Neural crest cell (in vitro differentiated cells): ENCODE data around the gene COL4A1. TPM values are rescaled to one million over a fixed set of nuclear protein-coding genes. Genes with fewer than 3 reads are reported as not detected.

Source experiments
- DNase-seq: peaks from one replicate; pipeline ENCODE4 v3.0.0; 2021; ENCODE audit warnings: low read depth, mixed read lengths, low spot score
- H3K27ac Mint-ChIP-seq: one replicate; pipeline ENCODE4 v1.8.0; 2021; ENCODE audit warnings: mild to moderate bottlenecking, mixed read lengths; ENCODE audit not compliant: unreplicated experiment
- H3K27me3 Mint-ChIP-seq: 2 replicates; pipeline ENCODE4 v1.8.0; 2021; ENCODE audit warnings: low read depth, mild to moderate bottlenecking, mixed read lengths
- H3K36me3 Mint-ChIP-seq: 2 replicates; pipeline ENCODE4 v1.8.0; 2021; ENCODE audit warnings: low read depth, mild to moderate bottlenecking, mixed read lengths
- H3K4me1 Mint-ChIP-seq: 2 replicates; pipeline ENCODE4 v1.8.0; 2021; ENCODE audit warnings: mixed read lengths
- H3K4me3 Mint-ChIP-seq: one replicate; pipeline ENCODE4 v1.8.0; 2021; ENCODE audit warnings: mild to moderate bottlenecking, mixed read lengths
- H3K9me3 Mint-ChIP-seq: 2 replicates; pipeline ENCODE4 v1.8.0; 2021; ENCODE audit warnings: mixed read lengths
- CTCF ChIP-seq: fragments of 200-600 bp; sonication (generic); conservative IDR thresholded peaks from 2 replicates; pipeline ENCODE4 v1.5.0; 2021; ENCODE audit warnings: antibody characterized with exemption, mild to moderate bottlenecking
- total RNA-seq: library from RNA; stranded (reverse); gene quantifications from 2 replicates; pipeline ENCODE4 v1.2.1, GENCODE V29; 2021

Gene COL4A1
- total RNA-seq, 1 donor from 2014 or later, result 65.5 TPM

DNA sequence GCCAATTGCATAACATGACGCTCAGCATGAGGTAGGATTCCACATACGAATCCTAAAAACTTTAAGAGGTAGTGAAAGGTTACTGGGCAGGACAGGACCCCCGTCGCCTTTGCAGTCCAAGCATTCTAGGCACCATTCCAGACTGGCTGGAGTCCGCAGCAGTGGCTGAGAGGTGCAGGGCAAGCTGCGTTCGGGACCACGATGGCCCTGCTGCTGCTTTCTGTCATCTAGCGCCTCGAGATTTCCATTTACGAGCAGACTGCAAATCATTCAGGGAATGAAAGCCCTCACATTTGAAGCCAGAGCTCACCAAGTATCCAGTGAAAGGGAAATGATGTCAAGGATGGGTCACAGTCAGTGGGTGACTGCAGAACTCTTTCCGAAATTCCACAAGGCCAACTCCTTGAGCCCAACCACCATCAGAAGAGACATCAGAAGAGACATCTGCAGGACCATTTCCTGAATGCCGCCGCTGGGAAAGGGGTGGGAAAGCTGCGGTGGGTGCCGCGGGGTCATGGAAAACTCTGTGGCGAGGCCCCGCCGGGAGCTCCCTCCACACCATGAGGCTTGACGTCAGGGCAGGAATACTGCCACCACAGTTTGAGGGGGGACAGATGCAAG is 88.3 kb downstream of the COL4A1 start:
- Mint-ChIP-seq H3K27me3 (no peaks in the 10 kb centered on the region), H3K9me3 (no peaks in the 10 kb centered on the region), H3K27ac (no peak overlapping the region), H3K4me1 (peaks cover 26% of the 10 kb centered on the region), H3K36me3 (no peaks in the 10 kb centered on the region), H3K4me3 (no peak overlapping the region)
- DNase-seq, result no peak
- no peak for TF ChIP-seq CTCF

DNA sequence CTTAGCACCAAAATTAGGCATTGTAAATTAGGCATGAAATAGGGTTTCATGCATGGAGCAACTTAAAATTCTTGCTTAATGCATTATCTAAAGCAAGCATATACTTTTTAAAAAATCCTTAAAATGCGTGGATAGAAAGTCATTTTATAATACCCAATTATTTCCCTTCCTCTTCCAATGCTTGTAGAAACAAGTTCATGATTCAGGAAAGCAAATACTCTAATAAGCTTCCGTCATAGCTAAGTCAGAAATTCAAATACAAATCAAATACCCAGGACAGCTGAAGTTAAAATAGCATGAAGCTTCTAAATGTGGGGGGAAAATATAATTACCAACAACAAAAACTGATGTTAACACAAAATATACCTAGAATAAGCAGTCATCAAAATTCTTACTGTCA is 89.1 kb downstream of the COL4A1 start:
- H3K9me3 Mint-ChIP-seq, result no peaks in the 10 kb centered on the region
- H3K36me3 Mint-ChIP-seq, result no peaks in the 10 kb centered on the region
- TF ChIP-seq CTCF, result no peak

GRCh38 chr13:110217085-110217484 is 89.9 kb downstream of the COL4A1 start:
- Mint-ChIP-seq H3K36me3 (no peaks in the 10 kb centered on the region), H3K9me3 (no peaks in the 10 kb centered on the region), H3K27ac (no peak overlapping the region), H3K4me1 (peaks cover 26% of the 10 kb centered on the region), H3K4me3 (no peak overlapping the region), H3K27me3 (no peaks in the 10 kb centered on the region)
- TF ChIP-seq CTCF, result no peak
- no peak for DNase-seq

More for the DNA sequence above, 89.1 kb downstream of the COL4A1 start:
- Mint-ChIP-seq H3K4me3 (no peak overlapping the region), H3K4me1 (peaks cover 26% of the 10 kb centered on the region), H3K27ac (no peak overlapping the region), H3K27me3 (no peaks in the 10 kb centered on the region)
- DNase-seq, result no peak

DNA sequence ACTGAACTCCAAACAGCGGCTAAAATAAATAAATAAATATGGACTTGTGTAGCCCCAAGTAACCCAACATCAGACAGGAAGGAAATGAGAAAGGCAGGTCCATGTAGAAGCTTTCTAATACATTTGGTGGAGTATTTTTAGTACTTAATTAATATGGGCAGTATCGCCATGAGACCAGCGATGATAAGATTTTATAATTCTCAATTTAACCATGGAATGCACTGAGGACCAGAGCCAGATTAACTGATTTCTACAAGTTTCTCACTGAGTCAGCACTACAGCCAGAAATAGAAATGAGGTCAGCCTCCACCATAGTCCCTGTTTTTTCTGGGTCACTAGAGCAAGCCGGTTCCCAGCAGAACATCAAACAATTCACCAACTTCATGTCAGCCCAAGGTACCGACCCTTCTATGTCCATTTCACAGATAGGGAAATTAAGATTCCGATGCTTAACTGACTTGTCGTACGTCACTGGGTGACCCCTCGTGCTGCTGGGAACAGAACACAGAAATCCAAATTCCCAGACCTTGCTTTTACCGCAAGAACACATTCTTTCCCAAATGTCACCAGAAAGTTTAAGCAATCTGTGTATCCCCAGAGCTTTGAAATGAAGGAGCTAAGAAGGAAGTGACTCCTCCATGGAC is 90.4 kb downstream of the COL4A1 start:
- H3K27me3 Mint-ChIP-seq, result no peaks in the 10 kb centered on the region
- H3K27ac Mint-ChIP-seq, result no peak overlapping the region
- H3K36me3 Mint-ChIP-seq, result no peaks in the 10 kb centered on the region
- DNase-seq, result no peak
- peaks cover 26% of the 10 kb centered on the region for H3K4me1 Mint-ChIP-seq
- no peaks in the 10 kb centered on the region for H3K9me3 Mint-ChIP-seq
- TF ChIP-seq CTCF, result no peak
- no peak overlapping the region for H3K4me3 Mint-ChIP-seq

DNA sequence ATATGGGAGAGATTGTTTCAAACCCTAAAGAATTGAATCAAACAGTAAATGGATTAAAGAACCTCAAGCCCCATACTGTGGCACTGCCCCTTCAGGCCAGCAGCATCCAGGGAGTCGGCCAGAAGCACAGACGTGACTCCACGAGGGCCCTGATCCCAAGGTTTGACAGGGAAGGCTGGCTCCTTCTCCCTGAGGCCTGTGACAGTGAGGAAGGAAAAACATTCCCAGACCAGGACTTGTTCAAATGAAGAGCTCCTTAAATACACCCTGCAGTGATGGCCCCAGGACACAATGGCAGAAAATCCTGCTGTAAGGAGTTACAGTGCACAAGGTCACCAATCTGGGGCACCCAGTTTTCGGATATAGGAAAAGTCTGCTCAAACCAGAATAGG is 91.0 kb downstream of the COL4A1 start:
- no peak overlapping the region for H3K4me3 Mint-ChIP-seq
- H3K27ac Mint-ChIP-seq, result no peak overlapping the region
- peaks cover 26% of the 10 kb centered on the region for H3K4me1 Mint-ChIP-seq
- H3K36me3 Mint-ChIP-seq, result no peaks in the 10 kb centered on the region
- no peaks in the 10 kb centered on the region for H3K9me3 Mint-ChIP-seq
- no peak for DNase-seq
- H3K27me3 Mint-ChIP-seq, result no peaks in the 10 kb centered on the region
- TF ChIP-seq CTCF, result no peak
